Adrenal gland (tissue), 12 donors: ENCODE measurements around the gene NEIL1. TPM values are rescaled to one million over a fixed set of nuclear protein-coding genes. Genes with fewer than 3 reads are reported as not detected.
"Not testable (repeated sequence)": the region's sequence is repeated elsewhere in the genome, so short reads cannot be mapped to it uniquely, and the experiment has no call there.

Source experiments
- DNase-seq, 7 donors: peaks; one replicate each; pipeline ENCODE4 v3.0.0-alpha.2; 2019 to 2020
- H3K27ac ChIP-seq, 5 donors: fragments of 200-600 bp; sonication (generic) in 4 of 5; 1 replicate in 3 of 5; 2 replicates in 2 of 5; pipeline versions ENCODE4 v1.5.1 to v1.8.0; 2016 to 2020; ENCODE audit warnings: mild to moderate bottlenecking in 1 of 5
- H3K27me3 ChIP-seq: fragments of 200-600 bp; 2 replicates; pipeline ENCODE4 v1.8.0; 2021
- H3K36me3 ChIP-seq, 2 donors: fragments of 200-600 bp; replicated peaks in 1 of 2; 1 replicate in 1 of 2; 2 replicates in 1 of 2; pipeline versions ENCODE4 v1.5.1 to v1.8.0; 2018 to 2022
- H3K4me1 ChIP-seq, 2 donors: fragments of 200-600 bp; replicated peaks in 1 of 2; 1 replicate in 1 of 2; 2 replicates in 1 of 2; pipeline versions ENCODE4 v1.5.1 to v1.8.0; 2018 to 2021
- H3K4me3 ChIP-seq, 4 donors: fragments of 200-600 bp; sonication (generic) in 3 of 4; one replicate each; pipeline ENCODE4 v1.5.1; 2016 to 2018
- H3K9me3 ChIP-seq, 3 donors: fragments of 200-600 bp; sonication (generic) in 1 of 3; replicated peaks in 1 of 3; 1 replicate in 2 of 3; 2 replicates in 1 of 3; pipeline versions ENCODE4 v1.5.1 to v1.8.0; 2016 to 2021
- POLR2A ChIP-seq, 2 donors: fragments of 450-650 bp; IDR thresholded peaks; one replicate each; pipeline ENCODE4 v1.6.1; 2017; ENCODE audit warnings: antibody characterized with exemption in 2 of 2, mild to moderate bottlenecking in 2 of 2, moderate library complexity in 1 of 2
- WGBS, 4 donors: extraction: QIAGEN DNeasy Blood & Tissue Kit in 2 of 4; methylation state at CpG; one replicate each; pipeline versions ENCODE4 v1.1.5 to v1.1.7; 2013 to 2017; 5-methylcytosine and 5-hydroxymethylcytosine counted together
- intact Hi-C, 2 donors: fragments of 100-400 bp; cut with DNase I; formaldehyde crosslinking; loops; one replicate each; pipeline versions ENCODE4 v1.14.1 to v1.15.0; 2022 to 2023
- polyA plus RNA-seq, 3 donors: library from polyadenylated mRNA; stranded (reverse); fragments of 200-250 nt in 2 of 3; fragments of 350-450 nt in 1 of 3; fragmentation: Illumina TruSeq in 1 of 3; extraction: RNeasy Lipid Tissue Mini Kit (QIAGEN cat#74804) in 1 of 3; gene quantifications; one replicate each; pipeline ENCODE4 v1.2.3, GENCODE V29; 2013 to 2014
- total RNA-seq, 9 donors: library from RNA; depleted of rRNA in 4 of 9; stranded (reverse); fragments of >200 nt in 4 of 9; fragments of 120-200 nt in 1 of 9; fragmentation: NEBNext Ultra II Directional in 1 of 9; extraction: Animal tissue kit (Norgen Biotek cat#: 25700) in 1 of 9; gene quantifications; one replicate each; pipeline versions ENCODE4 v1.1.0 to v1.2.4, GENCODE V29; 2013 to 2023
- TF ChIP-seq, protein P1 (sequence below), 6 experiments: fragments of 450-650 bp in 4 of 6; fragments of 200-600 bp in 2 of 6; sonication (generic) in 1 of 6; IDR thresholded peaks; 1 replicate in 5 of 6; 2 replicates in 1 of 6; pipeline versions ENCODE4 v1.5.1 to v1.8.0; 2016 to 2021; ENCODE audit warnings: antibody characterized with exemption in 6 of 6, mild to moderate bottlenecking in 2 of 6, moderate library complexity in 1 of 6
- donor health status: healthy with polysubstance abuse.
- donor health status: Bipolar disorder and iron deficiency.
- donor health status: DM: yes; HTN: yes; CAD: no.
- donor health status: DM: no; HTN: no; CAD: no.
- donor health status: DM: no; HTN: no; CAD: no.
- donor health status: DM: yes; HTN: yes; CAD: no.

NEIL1 gene
- total and polyA plus RNA-seq, 12 donors = 6.3 to 208 (median 61.2) TPM

DNA sequence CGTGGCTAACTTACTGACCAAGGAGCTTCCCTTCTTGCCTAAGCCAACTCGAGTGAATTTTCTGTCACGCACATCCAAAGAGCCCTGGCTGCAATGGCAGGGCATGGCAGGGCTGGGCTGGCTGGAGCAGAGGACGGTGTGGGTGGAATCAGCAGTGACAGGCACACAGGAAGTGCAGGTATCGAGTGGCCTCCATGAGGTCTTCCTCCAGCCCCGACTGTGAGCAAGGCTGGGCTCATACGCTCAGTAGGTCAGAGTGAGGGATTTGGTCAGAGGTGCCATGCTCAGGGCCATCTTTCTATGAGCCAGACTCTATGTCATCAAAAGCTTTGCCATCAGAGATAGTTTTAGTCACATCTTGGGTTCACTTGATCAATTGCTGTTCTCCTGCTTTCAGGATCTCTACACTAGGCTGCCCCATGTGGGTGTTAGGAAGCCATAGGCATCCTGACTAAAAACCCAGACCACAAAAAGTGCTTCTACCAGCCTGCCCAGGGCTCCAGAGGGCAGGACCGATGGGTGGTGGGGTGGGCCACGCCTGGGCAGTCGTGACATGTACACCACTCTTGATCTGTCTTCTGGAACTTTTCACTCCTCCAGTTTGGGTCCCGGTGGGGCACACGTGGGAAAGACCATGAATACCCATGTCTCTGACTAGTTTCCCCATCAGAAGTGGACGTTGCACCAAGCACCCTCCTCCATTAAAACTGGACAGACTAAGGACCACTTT is 33.6 kb upstream of the NEIL1 start:
- Histone ChIP-seq H3K27me3 (no peaks in the 10 kb centered on the region), H3K27ac (no peak overlapping the region), H3K36me3 (no peaks in the 10 kb centered on the region), H3K9me3 (no peaks in the 10 kb centered on the region), H3K4me3 (no peak overlapping the region), H3K4me1 (no peaks in the 10 kb centered on the region)
- intact Hi-C loops = no loop called here
- TF ChIP-seq, protein P1, sequence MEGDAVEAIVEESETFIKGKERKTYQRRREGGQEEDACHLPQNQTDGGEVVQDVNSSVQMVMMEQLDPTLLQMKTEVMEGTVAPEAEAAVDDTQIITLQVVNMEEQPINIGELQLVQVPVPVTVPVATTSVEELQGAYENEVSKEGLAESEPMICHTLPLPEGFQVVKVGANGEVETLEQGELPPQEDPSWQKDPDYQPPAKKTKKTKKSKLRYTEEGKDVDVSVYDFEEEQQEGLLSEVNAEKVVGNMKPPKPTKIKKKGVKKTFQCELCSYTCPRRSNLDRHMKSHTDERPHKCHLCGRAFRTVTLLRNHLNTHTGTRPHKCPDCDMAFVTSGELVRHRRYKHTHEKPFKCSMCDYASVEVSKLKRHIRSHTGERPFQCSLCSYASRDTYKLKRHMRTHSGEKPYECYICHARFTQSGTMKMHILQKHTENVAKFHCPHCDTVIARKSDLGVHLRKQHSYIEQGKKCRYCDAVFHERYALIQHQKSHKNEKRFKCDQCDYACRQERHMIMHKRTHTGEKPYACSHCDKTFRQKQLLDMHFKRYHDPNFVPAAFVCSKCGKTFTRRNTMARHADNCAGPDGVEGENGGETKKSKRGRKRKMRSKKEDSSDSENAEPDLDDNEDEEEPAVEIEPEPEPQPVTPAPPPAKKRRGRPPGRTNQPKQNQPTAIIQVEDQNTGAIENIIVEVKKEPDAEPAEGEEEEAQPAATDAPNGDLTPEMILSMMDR (IDR thresholded peaks at IDR 0.05) = no peak
- TF ChIP-seq POLR2A (IDR thresholded peaks at IDR 0.05) = no peak
- 88 to 98% (median 92%) methylated on average over 10 to 13 of the region's 13 CpGs for WGBS, 4 donors
- no peak for DNase-seq

DNA sequence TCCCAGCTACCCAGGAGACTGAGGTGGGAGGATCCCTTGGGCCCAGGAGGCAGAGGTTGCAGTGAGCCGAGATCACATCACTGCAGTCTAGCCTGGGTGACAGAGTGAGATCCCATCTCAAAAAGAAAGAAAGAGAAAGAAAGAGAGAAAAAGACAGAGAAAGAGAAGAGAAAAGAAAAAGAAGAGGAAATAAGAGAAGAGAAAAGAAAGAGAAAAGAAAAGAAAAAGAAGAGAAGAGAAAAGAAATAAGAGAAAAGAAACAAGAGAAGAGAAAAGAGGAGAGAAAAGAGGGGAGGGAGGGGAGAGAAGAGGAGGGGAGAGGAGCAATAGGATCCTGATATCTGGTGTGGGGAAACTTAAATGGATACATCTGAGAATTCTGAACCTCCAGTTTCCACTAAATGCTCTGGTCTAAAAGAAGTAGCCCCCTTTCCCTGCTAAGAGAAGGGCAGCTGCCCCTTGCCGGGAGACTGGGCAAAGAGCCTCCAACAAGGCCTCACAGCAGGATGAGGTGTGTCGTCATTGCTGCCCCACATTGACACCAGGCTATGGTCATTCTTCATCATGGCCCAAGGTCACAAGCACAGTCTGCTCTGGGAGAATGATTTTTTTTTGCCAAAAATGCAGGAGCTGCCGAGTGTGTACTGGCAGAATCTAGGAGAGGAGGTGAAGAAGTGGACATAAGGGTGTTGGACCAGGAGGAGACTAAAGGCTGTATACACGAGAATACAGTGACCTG is 32.1 kb upstream of the NEIL1 start:
- H3K4me1 ChIP-seq = no peaks in the 10 kb centered on the region
- intact Hi-C loops = no loop called here
- H3K9me3 ChIP-seq = no peaks in the 10 kb centered on the region
- 42 to 71% (median 56%) methylated on average over 5 of the region's 5 CpGs for WGBS, 4 donors
- H3K27ac ChIP-seq = peak overlapping the region in 3 of 5 donors; percentile 19 to 49 (median 44)
- no peak overlapping the region for H3K4me3 ChIP-seq
- peak; percentile 57 to 89 (median 84) for DNase-seq
- TF ChIP-seq, protein P1 (IDR thresholded peaks at IDR 0.05) = no peak
- no peak for TF ChIP-seq POLR2A (IDR thresholded peaks at IDR 0.05)
- no peaks in the 10 kb centered on the region for H3K36me3 ChIP-seq
- H3K27me3 ChIP-seq = no peaks in the 10 kb centered on the region

DNA sequence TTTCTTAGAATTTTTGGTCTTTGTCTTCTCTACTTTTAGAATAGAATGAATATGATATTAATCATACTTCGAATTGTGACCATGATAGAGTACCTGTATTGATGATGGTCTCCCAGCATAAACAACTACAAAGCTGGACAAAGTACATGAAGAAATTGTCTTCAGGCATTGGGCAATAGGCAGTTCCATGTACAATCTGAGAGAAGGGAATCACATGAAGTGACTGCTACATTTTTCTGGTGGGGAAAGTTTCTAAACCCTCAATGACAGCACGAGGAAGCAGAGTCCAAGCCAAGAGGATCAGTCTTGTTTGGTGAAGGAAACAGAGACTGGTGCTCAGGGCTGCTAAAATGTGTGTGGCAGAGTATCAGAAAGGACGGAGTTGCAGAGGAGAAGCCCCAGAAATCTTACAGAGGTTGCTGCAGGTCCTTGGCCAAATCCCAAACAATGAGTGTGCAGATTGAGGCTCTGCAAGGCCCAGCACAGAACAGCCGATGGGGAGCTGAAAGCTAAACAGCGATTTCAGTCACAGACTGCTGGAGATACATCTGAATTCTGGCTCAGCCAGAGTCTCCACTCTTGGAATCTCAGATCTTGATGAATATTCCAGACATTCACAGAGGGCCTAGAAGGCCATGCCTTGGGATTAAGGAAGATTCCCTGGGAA is 27.5 kb upstream of the NEIL1 start:
- 65 to 79% (median 67%) methylated on average over 5 of the region's 5 CpGs for WGBS, 4 donors
- peak in 4 of 7 donors; percentile 44 to 54 (median 50) for DNase-seq
- peak overlapping the region in 1 of 5 donors; percentile 21 for H3K27ac ChIP-seq
- H3K4me3 ChIP-seq, H3K4me1 ChIP-seq, H3K9me3 ChIP-seq, H3K27me3 ChIP-seq, intact Hi-C loops, H3K36me3 ChIP-seq: not testable (repeated sequence)

DNA sequence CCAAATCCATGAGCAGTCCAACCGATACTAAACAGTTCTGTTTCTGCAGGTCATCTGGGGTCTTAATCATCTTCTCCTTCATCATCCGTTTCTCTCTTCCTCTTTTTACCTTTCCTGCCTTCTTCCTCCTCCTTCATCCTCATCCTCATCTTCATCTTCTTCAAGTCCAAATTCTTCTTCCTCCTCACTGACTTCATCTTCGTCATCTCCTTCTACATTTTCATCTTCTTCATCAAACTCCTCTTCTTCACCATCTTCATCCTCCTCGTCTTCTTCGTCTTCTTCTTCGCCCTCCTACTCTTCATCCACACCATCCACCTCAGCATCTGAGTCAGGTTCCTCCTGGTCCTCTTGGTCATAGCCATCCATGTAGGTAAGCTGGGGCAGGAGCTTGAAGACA is 25.1 kb upstream of the NEIL1 start:
- 87 to 92% (median 89%) methylated on average over 6 of the region's 6 CpGs for whole genome bisulfite sequencing, 4 donors
- Histone ChIP-seq H3K27me3 (no peaks in the 10 kb centered on the region), H3K9me3 (no peaks in the 10 kb centered on the region), H3K36me3 (no peaks in the 10 kb centered on the region), H3K4me1 (peaks cover 0 to 4% of the 10 kb centered on the region in 2 donors), H3K4me3 (no peak overlapping the region), H3K27ac (no peak overlapping the region)
- TF ChIP-seq, protein P1 (IDR thresholded peaks at IDR 0.05) = no peak
- no peak for TF ChIP-seq POLR2A (IDR thresholded peaks at IDR 0.05)
- intact Hi-C loops = no loop called here
- DNase-seq = no peak
